HG03521 (cell line): ENCODE results near the gene ZBTB39.
"Not testable (repeated sequence)": the region's sequence is repeated elsewhere in the genome, so short reads cannot be mapped to it uniquely, and the experiment has no call there.

Source experiments
- ATAC-seq: cut with Tn5 transposase; IDR thresholded peaks from one replicate; pipeline ENCODE4 v1.9.1; 2021; ENCODE audit warnings: mild to moderate bottlenecking, moderate library complexity; ENCODE audit not compliant: unreplicated experiment

The ZBTB39 gene, protein sequence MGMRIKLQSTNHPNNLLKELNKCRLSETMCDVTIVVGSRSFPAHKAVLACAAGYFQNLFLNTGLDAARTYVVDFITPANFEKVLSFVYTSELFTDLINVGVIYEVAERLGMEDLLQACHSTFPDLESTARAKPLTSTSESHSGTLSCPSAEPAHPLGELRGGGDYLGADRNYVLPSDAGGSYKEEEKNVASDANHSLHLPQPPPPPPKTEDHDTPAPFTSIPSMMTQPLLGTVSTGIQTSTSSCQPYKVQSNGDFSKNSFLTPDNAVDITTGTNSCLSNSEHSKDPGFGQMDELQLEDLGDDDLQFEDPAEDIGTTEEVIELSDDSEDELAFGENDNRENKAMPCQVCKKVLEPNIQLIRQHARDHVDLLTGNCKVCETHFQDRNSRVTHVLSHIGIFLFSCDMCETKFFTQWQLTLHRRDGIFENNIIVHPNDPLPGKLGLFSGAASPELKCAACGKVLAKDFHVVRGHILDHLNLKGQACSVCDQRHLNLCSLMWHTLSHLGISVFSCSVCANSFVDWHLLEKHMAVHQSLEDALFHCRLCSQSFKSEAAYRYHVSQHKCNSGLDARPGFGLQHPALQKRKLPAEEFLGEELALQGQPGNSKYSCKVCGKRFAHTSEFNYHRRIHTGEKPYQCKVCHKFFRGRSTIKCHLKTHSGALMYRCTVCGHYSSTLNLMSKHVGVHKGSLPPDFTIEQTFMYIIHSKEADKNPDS

DNA sequence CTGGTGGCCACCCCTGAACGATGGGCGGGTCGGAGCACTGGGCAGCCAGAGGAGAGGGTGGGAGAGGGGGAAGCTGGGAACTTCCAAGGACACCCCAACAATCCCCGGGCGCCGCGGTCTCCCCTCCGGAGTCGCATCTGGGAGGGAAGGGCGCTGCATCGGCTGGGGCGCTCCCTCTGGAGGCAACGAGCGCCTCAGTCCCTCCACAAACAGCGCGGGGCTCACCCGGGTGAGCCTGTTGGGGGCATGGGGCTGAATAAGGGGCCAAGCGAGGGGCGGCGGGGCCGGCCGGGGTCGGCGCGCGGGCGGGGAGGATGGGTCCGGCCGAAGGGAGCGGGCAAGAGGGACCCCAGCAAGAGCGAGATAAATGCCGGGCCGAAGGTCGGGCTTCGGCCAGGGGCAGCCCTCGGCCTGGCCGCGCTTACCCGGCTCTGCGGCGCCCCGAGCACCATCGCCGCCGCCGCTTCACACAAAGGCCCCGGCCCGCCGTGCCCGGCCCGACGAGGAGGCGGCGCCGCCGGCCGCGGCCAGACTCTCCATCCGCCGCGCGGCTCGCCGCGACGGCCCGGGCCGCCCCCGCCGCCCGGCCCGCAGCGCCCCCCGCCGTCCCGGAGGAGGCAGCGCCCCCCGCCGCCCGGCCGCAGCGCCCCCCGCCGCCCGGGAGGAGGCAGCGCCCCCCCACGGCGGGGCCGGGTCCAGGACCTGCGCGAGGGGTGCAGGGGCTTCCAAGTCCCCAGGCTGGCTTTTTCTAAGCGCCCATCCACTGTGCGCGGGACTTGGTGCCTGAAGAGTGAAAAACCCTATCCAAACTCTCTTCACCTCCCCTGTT, at the start of gene ZBTB39:
Gene ZBTB39 (minus strand): TSS at position 567 of the 829 bp plus-strand sequence. CDS start 1,629 bp downstream, outside the sequence.
- ATAC-seq = peak; percentile 73

DNA sequence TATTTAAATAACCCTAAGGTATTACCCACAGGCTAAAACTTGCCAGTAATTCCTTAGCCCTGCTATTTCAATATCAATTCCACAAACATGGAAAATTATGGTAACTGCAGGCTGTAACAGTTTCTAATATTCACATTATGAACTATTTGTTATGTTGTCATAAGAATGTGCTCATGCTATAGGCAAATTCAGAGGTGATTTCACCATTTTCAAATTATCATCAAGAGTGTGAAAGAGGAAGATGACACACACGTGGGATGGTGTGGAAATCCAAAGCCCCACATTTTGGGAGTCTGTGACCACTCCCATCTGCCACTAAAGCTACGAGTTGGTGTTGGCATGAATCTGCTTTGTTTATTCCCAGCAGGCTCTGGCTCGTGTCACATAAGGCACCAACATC, 49.5 kb upstream of the ZBTB39 start:
- no peak for ATAC-seq

DNA sequence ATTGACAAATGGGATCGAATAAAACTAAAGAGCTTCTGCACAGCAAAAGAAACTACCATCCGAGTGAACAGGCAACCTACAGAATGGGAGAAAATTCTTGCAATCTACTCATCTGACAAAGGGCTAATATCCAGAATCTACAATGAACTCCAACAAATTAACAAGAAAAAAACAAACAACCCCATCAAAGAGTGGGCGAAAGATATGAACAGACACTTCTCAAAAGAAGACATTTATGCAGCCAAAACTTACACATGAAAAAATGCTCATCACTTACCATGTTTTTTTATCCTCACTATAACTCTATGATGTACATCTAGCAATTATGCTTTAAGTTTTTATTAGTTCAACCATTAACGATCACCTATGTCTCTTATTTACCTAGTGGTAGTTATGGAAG, 47.6 kb upstream of the ZBTB39 start:
- ATAC-seq = not testable (repeated sequence)

DNA sequence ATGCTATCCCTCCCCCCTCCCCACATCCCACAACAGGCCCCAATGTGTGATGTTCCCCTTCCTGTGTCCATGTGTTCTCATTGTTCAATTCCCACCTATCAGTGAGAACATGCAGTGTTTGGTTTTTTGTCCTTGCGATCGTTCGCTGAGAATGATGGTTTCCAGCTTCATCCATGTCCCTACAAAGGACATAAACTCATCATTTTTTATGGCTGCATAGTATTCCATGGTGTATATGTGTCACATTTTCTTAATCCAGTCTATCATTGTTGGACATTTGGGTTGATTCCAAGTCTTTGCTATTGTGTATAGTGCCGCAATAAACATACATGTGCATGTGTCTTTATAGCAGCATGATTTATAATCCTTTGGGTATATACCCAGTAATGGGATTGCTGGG, 46.8 kb upstream of the ZBTB39 start:
- not testable (repeated sequence) for ATAC-seq

DNA sequence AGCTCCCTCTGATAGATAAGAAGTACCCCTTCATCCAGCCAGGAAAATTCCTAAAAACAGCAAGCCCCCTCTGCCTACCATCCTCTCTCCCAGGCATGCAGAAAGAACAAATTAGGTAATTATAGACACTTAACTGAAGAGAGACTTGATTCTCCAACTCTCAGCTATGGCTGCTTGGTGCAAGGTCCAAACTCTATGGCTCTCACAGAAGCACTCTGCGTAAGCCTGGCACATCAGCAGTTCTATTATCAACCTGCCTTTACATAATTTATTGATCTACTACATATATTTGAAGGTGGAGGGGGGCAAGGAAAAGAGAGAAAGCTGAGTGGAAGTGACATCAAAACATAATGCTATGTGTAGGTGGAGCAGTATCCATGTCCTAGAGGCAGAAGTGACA, 44.7 kb upstream of the ZBTB39 start:
- ATAC-seq = no peak

DNA sequence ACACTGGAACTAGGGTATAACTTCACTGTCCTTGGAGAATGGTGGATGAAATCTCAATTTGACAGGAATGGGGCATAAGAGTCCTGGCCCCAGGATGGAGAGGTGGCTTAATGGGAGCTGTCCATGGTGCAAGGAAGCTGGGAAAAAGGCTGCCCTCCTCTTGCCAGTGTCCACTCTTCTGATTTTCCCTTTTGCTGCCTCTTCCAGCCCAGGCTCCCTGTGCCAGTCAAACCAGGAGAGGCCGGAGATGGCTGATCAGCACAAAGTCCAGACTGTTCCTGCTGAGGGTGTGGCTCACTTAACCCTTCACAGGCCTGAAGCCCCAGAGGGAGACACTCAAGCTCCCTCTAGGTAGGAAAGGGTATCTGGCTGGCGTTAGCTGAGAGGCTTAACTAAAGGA, 43.5 kb upstream of the ZBTB39 start, which contains the start of gene MYO1A:
Gene MYO1A (minus strand): TSS at position 240 of the 400 bp plus-strand sequence. CDS start 1,806 bp downstream, outside the sequence.
- no peak for ATAC-seq

DNA sequence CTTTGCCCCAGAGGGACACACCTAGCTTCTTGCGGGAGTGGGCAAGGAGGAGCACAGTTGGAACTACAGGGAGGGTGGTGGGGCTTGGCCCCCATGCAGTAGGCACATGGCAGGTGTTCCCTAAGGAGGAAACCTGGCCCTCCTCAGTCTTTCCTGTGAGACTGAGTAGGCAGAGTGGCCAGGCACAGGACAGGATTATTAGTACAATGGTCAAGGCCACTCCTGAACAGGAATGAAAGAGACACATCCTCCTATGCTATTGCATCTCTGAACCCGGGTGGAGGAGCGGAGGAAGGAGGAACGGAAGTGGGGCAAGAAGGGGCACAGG, 42.7 kb upstream of the ZBTB39 start:
- no peak for ATAC-seq

DNA sequence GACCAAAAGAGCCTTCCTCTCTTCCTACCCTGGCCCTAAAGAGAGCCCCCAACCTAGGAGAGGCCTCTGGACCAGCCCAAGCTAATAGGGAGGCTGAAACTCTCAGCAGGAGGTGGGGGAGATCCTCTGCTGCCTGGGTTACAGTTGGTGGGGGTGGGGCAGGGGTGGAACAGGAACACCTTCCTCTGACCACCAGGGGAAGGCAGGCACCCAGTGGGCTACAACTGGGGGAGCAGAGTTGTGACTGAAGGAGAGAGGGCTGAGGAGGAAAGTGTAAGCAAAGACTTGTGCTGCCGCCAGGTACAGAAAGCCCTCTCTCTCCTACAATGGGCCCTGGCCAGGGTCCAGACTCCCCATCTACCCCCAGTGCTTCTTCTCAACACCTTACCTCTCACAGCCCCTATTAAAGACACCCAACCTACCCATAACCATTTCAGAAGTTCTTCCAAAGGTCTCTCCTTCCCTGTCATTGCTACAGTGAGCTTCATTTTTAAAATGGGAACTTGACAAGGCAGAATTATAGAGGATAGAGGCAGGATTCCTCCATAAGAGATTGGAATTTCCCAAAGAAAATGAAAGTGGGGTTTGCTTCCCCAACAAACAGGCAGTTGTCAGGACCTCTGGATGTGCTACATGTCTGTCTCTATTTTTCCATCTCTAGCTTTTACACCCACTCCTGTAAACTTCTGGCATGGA, 42.2 kb upstream of the ZBTB39 start:
- no peak for ATAC-seq

DNA sequence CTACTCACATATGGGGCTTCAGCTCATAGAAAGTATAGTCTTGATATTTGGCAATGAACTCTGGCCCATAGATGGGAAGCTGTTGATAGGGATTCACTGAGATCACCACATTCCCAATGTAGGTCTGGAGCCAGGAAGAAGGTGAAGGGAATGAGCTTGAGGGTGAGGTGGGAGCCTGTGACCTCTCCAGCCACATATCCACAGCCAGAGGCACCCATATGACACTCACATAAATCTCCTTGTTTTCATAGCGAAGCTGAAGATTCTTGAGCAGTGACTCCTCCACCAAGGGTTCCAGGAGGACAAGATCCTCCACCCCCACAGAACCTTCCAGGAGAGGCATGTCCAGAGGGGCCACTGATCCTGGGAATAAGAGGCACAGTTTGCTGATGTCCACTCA, 41.6 kb upstream of the ZBTB39 start:
- ATAC-seq = no peak

DNA sequence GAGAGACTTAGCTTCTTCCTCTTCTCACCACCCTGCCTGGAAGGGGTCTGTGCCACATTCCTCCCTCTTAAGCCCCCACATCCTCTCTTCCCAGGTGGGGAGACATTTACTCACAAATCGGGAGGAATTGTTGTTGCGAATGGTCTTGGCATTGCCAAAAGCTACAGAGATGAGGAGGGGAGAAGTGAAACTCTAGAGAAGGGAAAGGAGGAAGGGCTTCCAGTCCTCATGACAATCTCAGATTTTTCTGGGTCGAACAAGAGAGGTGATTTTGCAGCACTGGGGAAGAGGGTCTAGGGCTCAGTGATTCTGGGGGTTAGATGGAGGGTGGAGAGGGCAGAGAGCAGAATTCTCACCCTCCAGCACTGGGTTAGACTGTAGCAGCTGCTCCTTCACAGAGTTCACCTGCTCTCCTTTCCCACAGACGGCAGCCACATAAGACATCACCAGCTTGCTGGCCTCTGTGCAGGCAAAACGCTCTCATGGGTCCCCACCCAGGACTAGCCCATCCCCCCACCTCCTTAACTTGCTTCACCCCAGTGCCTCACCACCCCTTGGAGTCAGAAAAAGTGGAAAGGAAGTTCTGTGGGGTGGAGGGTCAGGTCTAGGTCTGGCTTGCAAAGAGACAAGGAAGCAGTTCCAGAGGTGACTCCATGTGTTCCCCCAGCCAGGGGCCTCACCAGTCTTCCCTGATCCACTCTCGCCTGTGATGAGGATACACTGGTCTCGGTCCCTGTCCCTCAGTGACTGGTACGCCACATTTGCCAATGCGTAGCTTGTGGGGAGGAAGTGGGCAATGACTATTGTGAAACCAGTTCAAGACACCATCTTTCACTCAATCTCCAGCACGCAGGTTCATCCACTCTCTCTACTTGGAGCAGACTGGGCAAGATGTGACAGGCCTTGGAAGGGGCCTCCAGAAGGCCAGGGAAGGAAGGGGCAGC, 40.9 kb upstream of the ZBTB39 start:
- ATAC-seq = no peak

DNA sequence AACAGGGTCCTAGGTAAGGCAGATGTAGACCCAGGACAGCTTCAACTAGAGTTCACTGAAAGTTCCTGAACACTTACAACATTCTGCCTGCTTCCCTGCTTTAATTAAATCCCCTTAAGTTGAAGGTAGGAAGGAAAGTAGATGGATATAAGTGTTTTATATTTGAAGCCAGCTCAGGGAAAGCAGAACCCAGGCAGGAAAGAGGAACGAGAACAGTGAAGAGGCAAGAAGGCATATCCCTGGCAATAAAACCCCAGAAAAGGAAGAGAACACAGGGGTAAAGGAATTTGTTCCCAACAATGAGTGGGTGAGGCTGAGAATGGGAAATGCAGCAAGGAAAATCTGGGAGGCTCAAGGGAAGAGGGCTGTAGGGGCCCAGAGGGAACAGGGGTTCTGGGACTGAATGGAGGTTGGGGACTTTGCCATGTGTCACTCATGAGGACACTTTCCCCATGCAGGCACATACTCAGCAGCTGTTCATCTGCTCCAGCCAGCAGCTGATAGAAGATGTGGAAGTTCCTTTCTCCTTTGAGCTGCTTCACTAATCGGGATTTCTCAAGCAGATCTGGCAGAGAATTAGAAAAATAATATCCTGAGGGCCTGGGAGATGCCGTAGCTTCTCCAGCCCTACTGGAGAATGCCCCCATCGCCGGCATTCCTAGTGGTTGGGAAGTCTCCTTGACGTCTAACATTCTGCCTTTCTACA, 39.9 kb upstream of the ZBTB39 start:
- ATAC-seq = no peak

DNA sequence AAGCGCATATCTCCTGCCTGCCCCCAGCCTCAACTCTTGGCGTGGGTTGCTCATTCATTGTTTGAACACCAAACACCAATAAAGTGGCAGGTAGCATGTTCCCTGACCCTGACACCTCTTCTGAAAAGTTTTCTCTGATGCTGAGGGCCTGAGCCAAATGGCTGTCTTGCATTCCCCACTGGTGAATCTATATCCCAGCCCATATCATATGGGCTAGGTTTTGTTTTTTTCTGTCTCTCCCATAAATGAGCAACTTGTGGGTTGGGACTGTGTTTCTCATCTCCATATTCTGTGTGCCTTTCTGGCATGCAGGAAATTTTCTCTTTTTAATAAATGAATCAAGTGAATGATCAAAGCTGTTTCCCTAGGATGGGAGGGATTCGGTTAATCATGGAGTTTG, 38.5 kb upstream of the ZBTB39 start:
- ATAC-seq = no peak

DNA sequence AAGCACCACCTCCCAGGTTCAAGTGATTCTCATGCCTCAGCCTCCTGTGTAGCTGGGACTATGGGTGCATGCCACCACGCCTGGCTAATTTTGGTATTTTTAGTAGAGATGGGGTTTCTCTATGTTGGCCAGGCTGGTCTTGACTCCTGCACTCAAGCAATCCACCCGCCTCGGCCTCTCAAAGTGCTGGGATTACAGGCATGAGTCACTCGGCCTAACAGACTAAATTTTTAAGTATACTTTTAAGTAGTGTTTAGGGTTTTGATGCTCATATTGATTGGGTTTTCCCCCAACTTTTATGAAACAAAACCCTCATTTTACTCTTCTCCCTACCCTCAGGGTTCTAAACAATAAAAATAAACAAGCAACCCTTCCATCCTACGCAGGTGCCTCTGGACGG, 38.1 kb upstream of the ZBTB39 start:
- no peak for ATAC-seq

DNA sequence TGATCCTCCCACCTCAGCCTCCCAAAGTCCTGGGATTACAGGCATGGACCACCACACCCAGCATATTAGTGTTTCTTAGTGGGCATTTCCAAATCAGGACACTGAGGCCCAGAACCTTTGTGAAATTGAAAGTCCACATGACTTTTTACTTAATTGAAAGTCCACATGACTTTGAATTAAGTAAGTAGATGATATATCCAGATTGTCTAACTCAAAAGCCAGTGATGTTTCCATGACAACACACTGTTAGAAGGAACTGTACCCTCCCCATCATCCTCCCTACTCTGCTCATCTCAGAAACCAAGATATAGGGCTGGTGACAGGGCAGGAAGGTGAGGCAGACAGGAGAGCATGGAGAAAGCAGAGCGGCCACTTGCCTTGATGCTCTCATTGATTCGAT, 36.3 kb upstream of the ZBTB39 start:
- no peak for ATAC-seq

DNA sequence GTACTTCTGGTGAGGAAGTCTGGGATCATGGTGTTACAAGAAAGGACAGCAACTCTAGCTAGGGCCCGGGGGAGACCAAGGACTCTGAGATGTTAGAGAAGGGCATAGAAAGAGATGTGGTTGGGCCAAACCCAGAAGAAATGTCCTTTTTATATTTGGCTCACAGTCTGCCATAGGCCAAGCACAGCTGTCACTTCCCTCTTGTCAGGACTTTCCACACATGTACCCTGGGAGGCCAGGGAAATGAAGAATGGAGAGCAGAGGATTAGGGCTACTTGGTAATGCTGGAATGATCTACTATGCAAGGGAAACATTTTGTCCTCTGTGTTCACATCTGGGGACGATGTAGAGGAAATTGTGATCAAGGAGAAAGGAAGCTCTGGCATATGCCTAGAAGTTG, 34.4 kb upstream of the ZBTB39 start:
- ATAC-seq = no peak

DNA sequence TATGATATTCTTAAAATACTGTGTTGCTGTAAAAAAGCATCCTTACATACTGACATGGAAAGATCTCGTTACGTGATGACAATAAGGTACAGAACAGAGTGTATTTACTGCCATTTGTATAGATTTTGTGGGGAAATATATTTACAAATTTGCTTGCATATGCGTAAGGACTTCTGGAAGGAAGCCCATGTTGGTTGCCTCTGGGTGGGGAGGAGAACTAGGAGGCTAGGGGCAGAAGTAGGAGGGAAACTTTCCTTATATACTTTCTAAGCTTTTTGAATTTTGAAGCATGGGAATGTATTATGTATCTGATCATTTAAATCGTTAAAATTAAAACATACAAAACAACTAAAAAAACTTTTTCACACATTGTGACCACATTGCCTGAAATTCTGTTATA, 33.9 kb upstream of the ZBTB39 start:
- no peak for ATAC-seq

DNA sequence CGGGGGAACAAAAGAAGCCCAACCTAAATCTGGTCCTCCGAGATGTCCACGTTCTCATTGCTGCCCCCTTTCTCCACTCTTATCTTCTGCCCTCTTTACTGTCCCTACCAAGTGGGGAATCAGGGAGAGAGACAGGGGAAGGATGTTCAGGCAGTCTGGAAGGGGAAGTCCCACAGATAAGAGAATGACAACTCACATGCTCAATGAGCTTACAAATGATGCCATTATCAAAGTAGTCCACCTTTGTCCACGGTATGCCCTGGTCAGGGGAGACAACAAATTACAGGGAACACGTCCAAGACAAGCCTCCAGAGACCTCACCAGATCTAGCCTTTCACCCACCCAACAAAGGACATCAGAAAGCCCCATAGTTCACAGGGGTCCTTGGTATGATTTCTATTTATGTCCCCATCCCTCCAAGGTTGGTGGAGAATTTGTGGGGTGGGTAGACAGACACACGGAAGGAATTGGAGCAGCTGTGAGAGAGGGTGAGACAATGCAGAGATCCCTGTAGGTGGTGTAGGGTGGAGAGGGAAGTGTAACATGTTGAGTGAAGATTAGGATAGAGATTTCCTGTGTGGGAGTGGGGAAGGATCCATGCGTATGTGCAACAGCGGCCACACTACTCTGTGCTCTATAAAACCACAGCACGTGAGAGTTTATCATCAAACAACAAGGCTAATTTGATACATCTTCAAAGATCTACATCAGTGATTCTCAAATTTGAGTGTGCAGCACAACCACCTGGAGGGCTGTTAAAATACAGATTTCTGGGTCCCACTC, 32.9 kb upstream of the ZBTB39 start:
- ATAC-seq = no peak

DNA sequence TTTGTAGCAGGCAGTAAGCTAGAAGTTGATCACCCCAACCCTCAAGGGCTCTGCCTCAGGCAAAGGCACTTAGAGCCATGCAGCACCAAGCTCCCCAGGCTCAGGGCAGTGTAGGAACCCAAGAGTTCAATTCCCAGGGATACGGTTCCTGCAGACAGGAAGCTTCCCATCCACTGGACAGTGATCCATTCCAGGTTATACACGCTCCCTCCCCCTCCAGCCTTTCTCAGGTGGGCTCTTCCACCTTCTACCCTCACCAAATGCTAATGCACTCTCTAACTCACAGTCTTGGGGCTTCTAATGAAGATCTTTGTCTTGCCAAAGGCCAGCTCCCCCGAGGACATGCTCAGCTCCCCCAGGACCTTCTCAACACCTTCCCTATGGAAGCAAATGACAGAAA, 30.9 kb upstream of the ZBTB39 start:
- no peak for ATAC-seq
